HEK293T (cell line): ENCODE results near the gene CHRD.

Source experiments
- BHLHE40 ChIP-seq: fragments of 450-650 bp; IDR thresholded peaks from 2 replicates; pipeline ENCODE4 v1.6.1; 2016; ENCODE audit warnings: mild to moderate bottlenecking, moderate library complexity, borderline replicate concordance
- FOXK2 ChIP-seq: fragments of 450-650 bp; IDR thresholded peaks from 2 replicates; pipeline ENCODE4 v1.6.1; 2016; ENCODE audit warnings: mild to moderate bottlenecking
- LEF1 ChIP-seq: fragments of 450-650 bp; IDR thresholded peaks from 2 replicates; pipeline ENCODE4 v1.6.1; 2017; ENCODE audit warnings: mild to moderate bottlenecking, borderline replicate concordance
- SP1 ChIP-seq: fragments of 450-650 bp; IDR thresholded peaks from 2 replicates; pipeline ENCODE4 v1.6.1; 2017
- ZNF384 ChIP-seq: fragments of 450-650 bp; IDR thresholded peaks from 2 replicates; pipeline ENCODE4 v1.6.1; 2016

GRCh38 chr3:184373422-184373821 lies 6.4 kb upstream of the CHRD start:
- TF ChIP-seq BHLHE40: no peak
- no peak for TF ChIP-seq SP1
- TF ChIP-seq ZNF384: no peak
- TF ChIP-seq FOXK2: no peak
- no peak for TF ChIP-seq LEF1
